ENCODE data around the gene LHFPL6.
"Not testable (repeated sequence)": the region's sequence is repeated elsewhere in the genome, so short reads cannot be mapped to it uniquely, and the experiment has no call there.

Gene LHFPL6

GRCh38 chr13:39349391-39349960, 253.5 kb downstream of the LHFPL6 start:
- DNase-seq (ENCODE audit: low read depth in 3 of 3) = no peak

GRCh38 chr13:39347926-39348901, 254.8 kb downstream of the LHFPL6 start:
- no peak for DNase-seq (ENCODE audit: low read depth in 3 of 3)

- no peak for DNase-seq (ENCODE audit: low read depth in 3 of 3)
These were observed 257.0 kb downstream of the LHFPL6 start for GRCh38 chr13:39345982-39346381.

- no peak for DNase-seq (ENCODE audit: low read depth in 3 of 3)
These were observed 261.7 kb downstream of the LHFPL6 start for GRCh38 chr13:39341251-39341650.

- not testable (repeated sequence) for DNase-seq (ENCODE audit: low read depth in 3 of 3)
These were observed 264.9 kb downstream of the LHFPL6 start for GRCh38 chr13:39338114-39338513.

- DNase-seq (ENCODE audit: low read depth in 3 of 3) = no peak
These were observed 266.1 kb downstream of the LHFPL6 start for GRCh38 chr13:39336937-39337336.

- no peak for DNase-seq (ENCODE audit: low read depth in 3 of 3)
These were observed 266.8 kb downstream of the LHFPL6 start for GRCh38 chr13:39336207-39336606.

GRCh38 chr13:39335721-39336120, 267.3 kb downstream of the LHFPL6 start:
- no peak for DNase-seq (ENCODE audit: low read depth in 3 of 3)

- DNase-seq (ENCODE audit: low read depth in 3 of 3) = no peak
These were observed 272.5 kb downstream of the LHFPL6 start for GRCh38 chr13:39330504-39330903.

GRCh38 chr13:39329182-39329639, 273.8 kb downstream of the LHFPL6 start:
- DNase-seq (ENCODE audit: low read depth in 3 of 3) = no peak

- DNase-seq (ENCODE audit: low read depth in 3 of 3) = no peak
These were observed 275.9 kb downstream of the LHFPL6 start for GRCh38 chr13:39327172-39327479.

- no peak for DNase-seq (ENCODE audit: low read depth in 3 of 3)
These were observed 276.4 kb downstream of the LHFPL6 start for GRCh38 chr13:39326469-39327171.

- no peak for DNase-seq (ENCODE audit: low read depth in 3 of 3)
These were observed 278.1 kb downstream of the LHFPL6 start for GRCh38 chr13:39324806-39325311.

GRCh38 chr13:39322836-39323585, 280.0 kb downstream of the LHFPL6 start:
- DNase-seq (ENCODE audit: low read depth in 3 of 3) = no peak

GRCh38 chr13:39321574-39321973, 281.4 kb downstream of the LHFPL6 start:
- DNase-seq (ENCODE audit: low read depth in 3 of 3) = no peak

- DNase-seq (ENCODE audit: low read depth in 3 of 3) = no peak
These were observed 284.8 kb downstream of the LHFPL6 start for GRCh38 chr13:39318161-39318560.

- DNase-seq (ENCODE audit: low read depth in 3 of 3) = no peak
These were observed 285.7 kb downstream of the LHFPL6 start for GRCh38 chr13:39317291-39317690.

GRCh38 chr13:39315796-39316195, 287.2 kb downstream of the LHFPL6 start:
- DNase-seq (ENCODE audit: low read depth in 3 of 3) = no peak

GRCh38 chr13:39313721-39314120, 289.3 kb downstream of the LHFPL6 start:
- DNase-seq (ENCODE audit: low read depth in 3 of 3) = no peak

GRCh38 chr13:39312596-39312995, 290.4 kb downstream of the LHFPL6 start:
- no peak for DNase-seq (ENCODE audit: low read depth in 3 of 3)

GRCh38 chr13:39311619-39312018, 291.4 kb downstream of the LHFPL6 start:
- no peak for DNase-seq (ENCODE audit: low read depth in 3 of 3)

GRCh38 chr13:39310961-39311360, 292.0 kb downstream of the LHFPL6 start:
- DNase-seq (ENCODE audit: low read depth in 3 of 3) = no peak
